Keratinocyte (primary cell): ENCODE measurements around the gene CIAO1. TPM values are rescaled to one million over a fixed set of nuclear protein-coding genes. Genes with fewer than 3 reads are reported as not detected.

Source experiments
- DNase-seq: peaks from one replicate; pipeline ENCODE4 v3.0.0-alpha.2; 2011; ENCODE audit warnings: low read depth, missing footprints, low spot score
- FAIRE-seq: peaks from 2 replicates; lab custom pipeline; 2011; peaks lifted over from hg19 to GRCh38; lab: Jason Lieb, UNC
- H2AFZ ChIP-seq: 2 replicates; pipeline ENCODE4 v1.6.0; 2012; ENCODE audit warnings: low read length, control low read depth, inconsistent platforms; ENCODE audit not compliant: control insufficient read depth
- H3K27ac ChIP-seq: 2 replicates; pipeline ENCODE4 v1.5.1; 2011; ENCODE audit warnings: low read length; ENCODE audit not compliant: control insufficient read depth, insufficient read depth
- H3K27me3 ChIP-seq: 3 replicates; pipeline ENCODE4 v1.6.0; 2011; ENCODE audit warnings: low read length; ENCODE audit not compliant: control insufficient read depth, insufficient read depth; ENCODE audit errors: extremely low read depth
- H3K36me3 ChIP-seq, 2 experiments: 2 replicates in 1 of 2; 3 replicates in 1 of 2; pipeline ENCODE4 v1.5.1; 2011; ENCODE audit warnings: low read length in 2 of 2, mild to moderate bottlenecking in 1 of 2; ENCODE audit not compliant: control insufficient read depth in 2 of 2, insufficient read depth in 2 of 2; ENCODE audit errors: extremely low read depth in 1 of 2
- H3K4me1 ChIP-seq: 3 replicates; pipeline ENCODE4 v1.5.1; 2011; ENCODE audit warnings: low read length; ENCODE audit not compliant: control insufficient read depth, insufficient read depth; ENCODE audit errors: extremely low read depth
- H3K4me2 ChIP-seq: 3 replicates; pipeline ENCODE4 v1.6.0; 2011; ENCODE audit warnings: low read depth, low read length; ENCODE audit not compliant: control insufficient read depth, insufficient read depth; ENCODE audit errors: extremely low read depth
- H3K4me3 ChIP-seq, 3 experiments: fragments of 200-600 bp in 1 of 3; sonication (generic) in 1 of 3; 2 replicates in 2 of 3; 3 replicates in 1 of 3; pipeline ENCODE4 v1.5.1; 2011 to 2016; ENCODE audit warnings: low read length in 3 of 3, mild to moderate bottlenecking in 3 of 3, control low read depth in 2 of 3, inconsistent platforms in 1 of 3, low read depth in 1 of 3, mixed read lengths in 1 of 3, mixed run types in 1 of 3, moderate library complexity in 1 of 3; ENCODE audit not compliant: control insufficient read depth in 2 of 3, insufficient read depth in 2 of 3; ENCODE audit errors: extremely low read depth in 1 of 3
- H3K79me2 ChIP-seq: 2 replicates; pipeline ENCODE4 v1.6.0; 2012; ENCODE audit warnings: low read length; ENCODE audit not compliant: control insufficient read depth, insufficient read depth
- H3K9ac ChIP-seq: 3 replicates; pipeline ENCODE4 v1.6.0; 2011; ENCODE audit warnings: low read length; ENCODE audit not compliant: control insufficient read depth, insufficient read depth; ENCODE audit errors: extremely low read depth
- H3K9me1 ChIP-seq: 3 replicates; pipeline ENCODE4 v1.6.0; 2011; ENCODE audit warnings: low read length; ENCODE audit not compliant: control insufficient read depth, insufficient read depth; ENCODE audit errors: extremely low read depth
- H3K9me3 ChIP-seq: 2 replicates; pipeline ENCODE4 v1.5.1; 2012; ENCODE audit warnings: low read depth, low read length; ENCODE audit not compliant: control insufficient read depth
- H4K20me1 ChIP-seq: 3 replicates; pipeline ENCODE4 v1.6.0; 2011; ENCODE audit warnings: low read length; ENCODE audit not compliant: control insufficient read depth, insufficient read depth; ENCODE audit errors: extremely low read depth
- CTCF ChIP-seq, 3 experiments: IDR thresholded peaks in 1 of 3; conservative IDR thresholded peaks in 1 of 3; optimal IDR thresholded peaks in 1 of 3; 2 replicates in 2 of 3; 3 replicates in 1 of 3; pipeline versions ENCODE3 to v1.5.1; 2011; ENCODE audit warnings: low read length in 3 of 3, mild to moderate bottlenecking in 3 of 3, moderate library complexity in 2 of 3, control low read depth in 1 of 3, inconsistent platforms in 1 of 3; ENCODE audit not compliant: insufficient read depth in 2 of 3; ENCODE audit errors: extremely low read depth in 1 of 3
- EZH2 ChIP-seq: IDR thresholded peaks from one replicate; pipeline ENCODE4 v1.6.1; 2012; ENCODE audit warnings: inconsistent platforms, mild to moderate bottlenecking, low read length, moderate library complexity
- dilution Hi-C: fragments of 300-500 bp; cut with MboI; formaldehyde crosslinking; loops from one replicate; pipeline ENCODE4 v1.7.0; 2020; ENCODE audit warnings: low sequenced_read_pairs; ENCODE audit not compliant: extremely low pct_ligation_motif_present
- polyA plus RNA-seq, 5 experiments: library from polyadenylated mRNA; depleted of rRNA in 3 of 5; stranded (reverse) in 3 of 5; stranded (forward) in 1 of 5; unstranded in 1 of 5; fragments of >200 nt; gene quantifications; 1 replicate in 1 of 5; 2 replicates in 3 of 5; 3 replicates in 1 of 5; pipeline versions ENCODE4 v1.2.1 to v1.2.3, GENCODE V29; 2011 to 2012; ENCODE audit warnings: missing spikeins in 2 of 5, low read depth in 1 of 5, low replicate concordance in 1 of 5

Gene CIAO1
- polyA plus RNA-seq, 1 donor (not counting 4 experiments of a cell fraction or from before 2014, with no cell fraction given), result 67.4 TPM

- Histone ChIP-seq H2AFZ (no peak overlapping the region), H3K4me2 (no peak overlapping the region), H3K4me1 (peaks cover 10% of the 10 kb centered on the region), H3K36me3 (no peaks in the 10 kb centered on the region), H3K27me3 (peaks cover 21% of the 10 kb centered on the region), H3K9me1 (no peaks in the 10 kb centered on the region), H3K27ac (no peak overlapping the region), H3K4me3 (no peak overlapping the region), H3K9ac (no peak overlapping the region), H4K20me1 (no peaks in the 10 kb centered on the region), H3K9me3 (no peaks in the 10 kb centered on the region), H3K79me2 (no peaks in the 10 kb centered on the region)
- no peak for DNase-seq
- FAIRE-seq, result no peak
- no peak for TF ChIP-seq CTCF (optimal IDR thresholded peaks at IDR 0.05 in 1 of 3, IDR thresholded peaks at IDR 0.05 in 1 of 3, conservative IDR thresholded peaks at IDR 0.05 in 1 of 3; ENCODE audit: extremely low read depth in 1 of 3, insufficient read depth in 2 of 3, low read length in 3 of 3)
- TF ChIP-seq EZH2, result no peak
- dilution Hi-C loops, result no loop called here
These were observed 52.7 kb downstream of the CIAO1 start for GRCh38 chr2:96318723-96319122.

GRCh38 chr2:96319396-96319795, 53.4 kb downstream of the CIAO1 start:
- TF ChIP-seq CTCF (optimal IDR thresholded peaks at IDR 0.05 in 1 of 3, IDR thresholded peaks at IDR 0.05 in 1 of 3, conservative IDR thresholded peaks at IDR 0.05 in 1 of 3; ENCODE audit: extremely low read depth in 1 of 3, insufficient read depth in 2 of 3, low read length in 3 of 3), result no peak
- no peak for TF ChIP-seq EZH2
- Histone ChIP-seq H3K9me3 (no peaks in the 10 kb centered on the region), H4K20me1 (no peaks in the 10 kb centered on the region), H2AFZ (no peak overlapping the region), H3K4me2 (no peak overlapping the region), H3K36me3 (no peaks in the 10 kb centered on the region), H3K27ac (no peak overlapping the region), H3K9me1 (no peaks in the 10 kb centered on the region), H3K4me3 (no peak overlapping the region), H3K27me3 (peaks cover 21% of the 10 kb centered on the region), H3K79me2 (no peaks in the 10 kb centered on the region), H3K9ac (no peak overlapping the region), H3K4me1 (peaks cover 10% of the 10 kb centered on the region)
- dilution Hi-C loops, result no loop called here
- DNase-seq (no peak), FAIRE-seq (no peak)
